Tibial nerve (tissue), 3 donors: ENCODE data around the gene HEATR3.
A peak's percentile ranks its signal among the peaks of the same experiment; 100 is the strongest.

ENCODE experiments used
- POLR2A ChIP-seq, 2 donors: fragments of 450-650 bp; IDR thresholded peaks; one replicate each; pipeline ENCODE4 v1.6.1; 2017; ENCODE audit warnings: antibody characterized with exemption in 2 of 2, mild to moderate bottlenecking in 2 of 2, moderate library complexity in 2 of 2
- TF ChIP-seq, protein P1 (sequence below), 5 experiments: fragments of 200-600 bp in 3 of 5; fragments of 450-650 bp in 2 of 5; sonication (generic) in 3 of 5; IDR thresholded peaks; one replicate each; pipeline ENCODE4 v1.5.1; 2016 to 2019; ENCODE audit warnings: antibody characterized with exemption in 5 of 5, mild to moderate bottlenecking in 3 of 5, moderate library complexity in 2 of 5

- TF ChIP-seq, protein P1, sequence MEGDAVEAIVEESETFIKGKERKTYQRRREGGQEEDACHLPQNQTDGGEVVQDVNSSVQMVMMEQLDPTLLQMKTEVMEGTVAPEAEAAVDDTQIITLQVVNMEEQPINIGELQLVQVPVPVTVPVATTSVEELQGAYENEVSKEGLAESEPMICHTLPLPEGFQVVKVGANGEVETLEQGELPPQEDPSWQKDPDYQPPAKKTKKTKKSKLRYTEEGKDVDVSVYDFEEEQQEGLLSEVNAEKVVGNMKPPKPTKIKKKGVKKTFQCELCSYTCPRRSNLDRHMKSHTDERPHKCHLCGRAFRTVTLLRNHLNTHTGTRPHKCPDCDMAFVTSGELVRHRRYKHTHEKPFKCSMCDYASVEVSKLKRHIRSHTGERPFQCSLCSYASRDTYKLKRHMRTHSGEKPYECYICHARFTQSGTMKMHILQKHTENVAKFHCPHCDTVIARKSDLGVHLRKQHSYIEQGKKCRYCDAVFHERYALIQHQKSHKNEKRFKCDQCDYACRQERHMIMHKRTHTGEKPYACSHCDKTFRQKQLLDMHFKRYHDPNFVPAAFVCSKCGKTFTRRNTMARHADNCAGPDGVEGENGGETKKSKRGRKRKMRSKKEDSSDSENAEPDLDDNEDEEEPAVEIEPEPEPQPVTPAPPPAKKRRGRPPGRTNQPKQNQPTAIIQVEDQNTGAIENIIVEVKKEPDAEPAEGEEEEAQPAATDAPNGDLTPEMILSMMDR (IDR thresholded peaks at IDR 0.05) = no peak
- peak; percentile 73 to 82 for TF ChIP-seq POLR2A (IDR thresholded peaks at IDR 0.05)
Observed at GRCh38 chr16:50152807-50153595, 87.2 kb downstream of the HEATR3 start, which contains the start of gene TENT4B.
